ENCODE measurements around the gene LIPF. TPM values are rescaled to one million over a fixed set of nuclear protein-coding genes. Genes with fewer than 3 reads are reported as not detected.

The LIPF gene
- total and polyA plus RNA-seq, 2 donors from 2014 or later, result not detected

GRCh38 chr10:88659725-88660597 is 4.3 kb upstream of the LIPF start:
- no peaks in the 10 kb centered on the region for H3K9me3 ChIP-seq (ENCODE audit: control insufficient read depth in 2 of 3, insufficient read depth in 1 of 3, low read length in 3 of 3)
- H3K36me3 ChIP-seq (ENCODE audit: control insufficient read depth in 2 of 3, insufficient read depth in 3 of 3, low read length in 3 of 3), result no peaks in the 10 kb centered on the region
- no peaks in the 10 kb centered on the region for H3K27me3 ChIP-seq (ENCODE audit: control insufficient read depth, insufficient read depth, low read length)
- H3K9ac ChIP-seq (ENCODE audit: low read length in 3 of 3), result no peak overlapping the region
- no peak overlapping the region for H3K27ac ChIP-seq (ENCODE audit: low read depth in 2 of 2, low read length in 2 of 2)
- H3K4me3 ChIP-seq (ENCODE audit: low read length in 3 of 3), result no peak overlapping the region
- intact Hi-C loops (cut with DNase I), result no loop called here
- DNase-seq, result no peak
- no peak for FAIRE-seq
- no peak for TF ChIP-seq CTCF (IDR thresholded peaks at IDR 0.05; ENCODE audit: borderline replicate concordance, extremely low read depth, insufficient read depth)
- H3K4me1 ChIP-seq (ENCODE audit: control insufficient read depth in 2 of 3, insufficient read depth in 2 of 3, low read depth in 1 of 3, low read length in 3 of 3), result no peaks in the 10 kb centered on the region

- H3K9me3 ChIP-seq (ENCODE audit: control insufficient read depth in 2 of 3, insufficient read depth in 1 of 3, low read length in 3 of 3), result no peaks in the 10 kb centered on the region
- H3K4me1 ChIP-seq (ENCODE audit: control insufficient read depth in 2 of 3, insufficient read depth in 2 of 3, low read depth in 1 of 3, low read length in 3 of 3), result no peaks in the 10 kb centered on the region
- no peaks in the 10 kb centered on the region for H3K36me3 ChIP-seq (ENCODE audit: control insufficient read depth in 2 of 3, insufficient read depth in 3 of 3, low read length in 3 of 3)
- DNase-seq (no peak), FAIRE-seq (no peak)
- TF ChIP-seq CTCF (IDR thresholded peaks at IDR 0.05; ENCODE audit: borderline replicate concordance, extremely low read depth, insufficient read depth), result no peak
- no peak overlapping the region for H3K9ac ChIP-seq (ENCODE audit: low read length in 3 of 3)
- no peaks in the 10 kb centered on the region for H3K27me3 ChIP-seq (ENCODE audit: control insufficient read depth, insufficient read depth, low read length)
- no peak overlapping the region for H3K27ac ChIP-seq (ENCODE audit: low read depth in 2 of 2, low read length in 2 of 2)
- no peak overlapping the region for H3K4me3 ChIP-seq (ENCODE audit: low read length in 3 of 3)
- intact Hi-C loops (cut with DNase I), result no loop called here
Measured at GRCh38 chr10:88660598-88660884, 3.7 kb upstream of the LIPF start.

GRCh38 chr10:88661018-88661417 is 3.2 kb upstream of the LIPF start:
- no peaks in the 10 kb centered on the region for H3K4me1 ChIP-seq (ENCODE audit: control insufficient read depth in 2 of 3, insufficient read depth in 2 of 3, low read depth in 1 of 3, low read length in 3 of 3)
- FAIRE-seq (no peak), DNase-seq (peak in 2 of 5 donors; percentile 15 to 23)
- no peak overlapping the region for H3K4me3 ChIP-seq (ENCODE audit: low read length in 3 of 3)
- TF ChIP-seq CTCF (IDR thresholded peaks at IDR 0.05; ENCODE audit: borderline replicate concordance, extremely low read depth, insufficient read depth), result no peak
- H3K9me3 ChIP-seq (ENCODE audit: control insufficient read depth in 2 of 3, insufficient read depth in 1 of 3, low read length in 3 of 3), result no peaks in the 10 kb centered on the region
- H3K9ac ChIP-seq (ENCODE audit: low read length in 3 of 3), result no peak overlapping the region
- intact Hi-C loops (cut with DNase I), result no loop called here
- no peaks in the 10 kb centered on the region for H3K27me3 ChIP-seq (ENCODE audit: control insufficient read depth, insufficient read depth, low read length)
- no peak overlapping the region for H3K27ac ChIP-seq (ENCODE audit: low read depth in 2 of 2, low read length in 2 of 2)
- H3K36me3 ChIP-seq (ENCODE audit: control insufficient read depth in 2 of 3, insufficient read depth in 3 of 3, low read length in 3 of 3), result no peaks in the 10 kb centered on the region

Data from kidney (tissue), 14 donors.